Testis (tissue), 3 donors: Measurements from ENCODE around the gene UBE4A. TPM values are rescaled to one million over a fixed set of nuclear protein-coding genes. Genes with fewer than 3 reads are reported as not detected.
"Not testable (repeated sequence)": the region's sequence is repeated elsewhere in the genome, so short reads cannot be mapped to it uniquely, and the experiment has no call there.

Experiments used
- DNase-seq: peaks from one replicate; pipeline ENCODE4 v3.0.0-alpha.2; 2019
- H3K27ac ChIP-seq, 2 donors: fragments of 200-600 bp; sonication (generic); one replicate each; pipeline ENCODE4 v1.5.1; 2019
- H3K27me3 ChIP-seq: fragments of 200-600 bp; sonication (generic); one replicate; pipeline ENCODE4 v1.5.1; 2019
- H3K36me3 ChIP-seq: fragments of 200-600 bp; sonication (generic); one replicate; pipeline ENCODE4 v1.5.1; 2017; ENCODE audit warnings: low read depth; ENCODE audit errors: missing control alignments
- H3K4me1 ChIP-seq: fragments of 200-600 bp; sonication (generic); one replicate; pipeline ENCODE4 v1.5.1; 2019
- H3K4me3 ChIP-seq, 2 donors: fragments of 200-600 bp; sonication (generic); one replicate each; pipeline ENCODE4 v1.5.1; 2017 to 2019
- H3K9me3 ChIP-seq: fragments of 200-600 bp; sonication (generic); one replicate; pipeline ENCODE4 v1.5.1; 2017
- CTCF ChIP-seq, 3 experiments: fragments of 450-650 bp in 2 of 3; fragments of 200-600 bp in 1 of 3; sonication (generic) in 1 of 3; IDR thresholded peaks; one replicate each; pipeline ENCODE4 v1.5.1; 2016 to 2019; ENCODE audit warnings: antibody characterized with exemption in 3 of 3, mild to moderate bottlenecking in 2 of 3, moderate library complexity in 1 of 3
- POLR2A ChIP-seq: fragments of 450-650 bp; IDR thresholded peaks from one replicate; pipeline ENCODE4 v1.6.1; 2017; ENCODE audit warnings: antibody characterized with exemption, mild to moderate bottlenecking, moderate library complexity
- whole genome bisulfite sequencing, 2 donors: methylation state at CpG; one replicate each; pipeline ENCODE4 v1.1.5; 2018; 5-methylcytosine and 5-hydroxymethylcytosine counted together
- intact Hi-C: fragments of 100-400 bp; cut with DNase I; formaldehyde crosslinking; loops from one replicate; pipeline ENCODE4 v1.15.1; 2023; ENCODE audit warnings: low total_unique reads
- polyA plus RNA-seq: library from polyadenylated mRNA; stranded (reverse); fragments of 350-450 nt; fragmentation: Illumina TruSeq; extraction: RNeasy Lipid Tissue Mini Kit (QIAGEN cat#74804); gene quantifications from one replicate; pipeline ENCODE4 v1.2.3, GENCODE V29; 2014; ENCODE audit warnings: low read depth, low replicate concordance; ENCODE audit not compliant: insufficient read depth
- total RNA-seq, 2 donors: library from RNA; depleted of rRNA; stranded (reverse); fragments of >200 nt; gene quantifications; one replicate each; pipeline ENCODE4 v1.2.3, GENCODE V29; 2016

Gene UBE4A
- total and polyA plus RNA-seq, 3 donors from 2014 or later = 36.6 to 58.4 (median 54.8) TPM

GRCh38 chr11:118401151-118401879, 41.9 kb downstream of the UBE4A start, which contains the start of gene ATP5MG:
Gene ATP5MG (plus strand): TSS chr11:118401606. CDS start chr11:118401666, 60 bp downstream.
- H3K4me1 ChIP-seq = peaks cover 13% of the 10 kb centered on the region
- no peaks in the 10 kb centered on the region for H3K27me3 ChIP-seq
- H3K4me3 ChIP-seq = peak within 1 kb of the TSS; percentile 87 to 99
- no peaks in the 10 kb centered on the region for H3K36me3 ChIP-seq
- H3K9me3 ChIP-seq = no peaks in the 10 kb centered on the region
- WGBS, 2 donors = 0% methylated on average over 51 of the region's 51 CpGs
- intact Hi-C loops = loop anchor here (10.0 kb wide), 1 partner anchor 93 kb away; no protein-coding TSS in a partner anchor
- TF ChIP-seq CTCF (IDR thresholded peaks at IDR 0.05) = no peak
- no peak for TF ChIP-seq POLR2A
- DNase-seq = peak; percentile 94
- peak within 1 kb of the TSS; percentile 86 to 88 for H3K27ac ChIP-seq

DNA sequence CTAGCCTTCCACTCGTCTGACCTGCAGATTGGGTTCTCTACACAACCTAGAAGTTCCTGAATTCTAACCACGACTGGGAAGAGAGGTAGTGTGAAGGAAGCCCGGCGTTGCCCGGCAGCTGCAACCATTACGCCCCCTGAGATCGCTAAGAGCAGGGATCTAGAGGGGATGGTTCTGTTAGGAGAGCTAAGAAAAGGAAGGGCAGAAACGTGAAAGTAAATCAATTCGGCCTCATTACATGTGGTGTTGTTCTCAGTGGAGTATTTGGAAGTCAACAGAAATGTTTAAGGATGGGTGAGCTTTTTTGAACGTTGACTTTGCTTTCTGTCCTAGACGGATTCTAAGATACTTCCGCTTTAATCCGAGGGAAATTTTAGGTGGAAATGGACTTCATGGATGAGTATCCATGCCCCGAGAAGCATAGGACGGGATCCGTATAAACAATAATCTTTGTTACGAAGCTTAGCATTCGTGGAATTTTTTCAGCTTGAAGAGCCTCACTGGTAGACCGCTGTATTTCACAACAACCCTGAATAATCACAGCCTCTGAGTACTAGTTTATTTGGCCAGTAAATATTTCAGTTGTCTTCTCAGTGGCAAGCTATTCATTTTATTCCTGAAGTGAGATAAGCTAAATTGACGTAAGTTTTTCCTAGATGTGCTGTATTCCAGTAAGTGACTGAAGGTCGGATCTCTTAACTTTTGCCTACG, 42.6 kb downstream of the UBE4A start:
- no peak for DNase-seq
- 1% methylated on average over 22 of the region's 22 CpGs for WGBS, 2 donors
- intact Hi-C loops = loop anchor here (10.0 kb wide), 1 partner anchor 93 kb away; no protein-coding TSS in a partner anchor
- H3K27ac ChIP-seq = peak overlapping the region; percentile 86 to 88
- H3K4me3 ChIP-seq = peak overlapping the region; percentile 87 to 99
- TF ChIP-seq CTCF (IDR thresholded peaks at IDR 0.05) (no peak), POLR2A (no peak)
- no peaks in the 10 kb centered on the region for H3K27me3 ChIP-seq
- no peaks in the 10 kb centered on the region for H3K9me3 ChIP-seq
- H3K4me1 ChIP-seq = peaks cover 13% of the 10 kb centered on the region
- H3K36me3 ChIP-seq = no peaks in the 10 kb centered on the region

DNA sequence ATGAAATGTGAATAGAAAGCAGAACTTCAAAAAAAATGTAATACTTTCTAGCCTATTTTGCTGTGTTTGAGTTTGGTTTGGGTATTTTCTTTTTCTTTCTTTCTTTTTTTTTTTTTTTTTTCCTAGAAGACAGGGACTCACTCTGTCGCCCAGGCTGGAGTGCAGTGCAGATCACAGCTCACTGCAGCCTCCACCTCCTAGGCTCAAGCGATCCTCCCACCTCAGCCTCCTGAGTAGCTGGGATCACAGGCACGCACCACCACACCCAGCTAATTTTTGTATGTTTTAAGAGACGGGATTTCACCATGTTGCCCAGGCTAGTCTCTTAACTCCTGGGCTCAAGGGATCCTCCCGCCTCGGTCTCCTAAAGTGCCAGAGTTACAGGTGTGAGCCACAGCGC, 43.2 kb downstream of the UBE4A start:
- Histone ChIP-seq H3K4me3 (peak overlapping the region; percentile 87 to 99), H3K4me1 (peaks cover 13% of the 10 kb centered on the region)
- 51 to 55% methylated on average over 7 of the region's 7 CpGs for WGBS, 2 donors
- DNase-seq, H3K36me3 ChIP-seq, H3K9me3 ChIP-seq, H3K27ac ChIP-seq, H3K27me3 ChIP-seq: not testable (repeated sequence)
- intact Hi-C loops = loop anchor here (10.0 kb wide), 1 partner anchor 92 kb away; no protein-coding TSS in a partner anchor

- Histone ChIP-seq H3K36me3 (no peaks in the 10 kb centered on the region), H3K4me1 (peaks cover 13% of the 10 kb centered on the region)
- DNase-seq = no peak
Observed at GRCh38 chr11:118406599-118407166, 47.3 kb downstream of the UBE4A start.

More at GRCh38 chr11:118406599-118407166, 47.3 kb downstream of the UBE4A start:
- Histone ChIP-seq H3K9me3 (no peaks in the 10 kb centered on the region), H3K27ac (no peak overlapping the region), H3K27me3 (no peaks in the 10 kb centered on the region), H3K4me3 (no peak overlapping the region)
- WGBS, 2 donors = 56 to 74% methylated on average over 7 of the region's 7 CpGs
- TF ChIP-seq CTCF (IDR thresholded peaks at IDR 0.05) (no peak), POLR2A (no peak)
- intact Hi-C loops = loop anchor here (10.0 kb wide), 1 partner anchor 88 kb away; no protein-coding TSS in a partner anchor
